Activated CD8-positive, alpha-beta memory T cell treated with anti-CD3 and anti-CD28 coated beads, Interleukin-2, amount 10 ng/mL, durations not matched to agents 7 days and 5 days (primary cell): ENCODE measurements around the gene TMEM187. TPM values are rescaled to one million over a fixed set of nuclear protein-coding genes. Genes with fewer than 3 reads are reported as not detected.

Source experiments
- ATAC-seq: fragments of 150-1000 bp; cut with Tn5 transposase; one replicate; pipeline ENCODE4 v1.10.0; 2021; ENCODE audit warnings: moderate library complexity
- CTCF ChIA-PET: fragments of 350-600 bp; sonication (Branson Sonifier 250); formaldehyde crosslinking; loops from one replicate; lab custom pipeline; 2021; ENCODE audit warnings: antibody characterized with exemption; lab: Charles Lee
- DNase-seq: peaks from one replicate; pipeline ENCODE4 v3.0.0-alpha.2; 2020
- H3K27ac Mint-ChIP-seq: one replicate; pipeline ENCODE4 v1.8.0; 2021; ENCODE audit warnings: mild to moderate bottlenecking, mixed read lengths
- H3K27me3 Mint-ChIP-seq: one replicate; pipeline ENCODE4 v1.8.0; 2021; ENCODE audit warnings: mixed read lengths
- H3K36me3 Mint-ChIP-seq: one replicate; pipeline ENCODE4 v1.8.0; 2021; ENCODE audit warnings: mild to moderate bottlenecking, mixed read lengths
- H3K4me1 Mint-ChIP-seq: one replicate; pipeline ENCODE4 v1.8.0; 2021; ENCODE audit warnings: mixed read lengths
- H3K4me3 Mint-ChIP-seq: one replicate; pipeline ENCODE4 v1.8.0; 2021; ENCODE audit warnings: mild to moderate bottlenecking, moderate library complexity, mixed read lengths
- H3K9me3 Mint-ChIP-seq: one replicate; pipeline ENCODE4 v1.8.0; 2022; ENCODE audit warnings: low read depth, mixed read lengths
- microRNA-seq: library from miRNA; unstranded; fragments of <30 nt; microRNA quantifications from one replicate; pipeline ENCODE4 v1.2.0, GENCODE V29; 2022
- total RNA-seq, 2 experiments: library from RNA; stranded (reverse); gene quantifications; one replicate each; pipeline ENCODE4 v1.2.3, GENCODE V29; 2021

The TMEM187 gene
- total RNA-seq, 2 experiments from 2014 or later = 8.6 to 10.7 TPM

- CTCF ChIA-PET = interaction anchor here (0.8 to 1.6 kb wide), 2 partner anchors 16 to 17 kb away, joined by 3 read pairs; no protein-coding TSS in a partner anchor
- H3K9me3 Mint-ChIP-seq = no peaks in the 10 kb centered on the region
Measured at GRCh38 chrX:154030266-154030665, 57.7 kb downstream of the TMEM187 start.

GRCh38 chrX:154030715-154031305, 58.3 kb downstream of the TMEM187 start:
- H3K27me3 Mint-ChIP-seq = no peaks in the 10 kb centered on the region
- H3K4me1 Mint-ChIP-seq = peaks cover 6% of the 10 kb centered on the region
- H3K27ac Mint-ChIP-seq = no peak overlapping the region
- H3K4me3 Mint-ChIP-seq = no peak overlapping the region
- DNase-seq (no peak), ATAC-seq (no peak)
- CTCF ChIA-PET = interaction anchor here (1.6 kb wide), 1 partner anchor 17 kb away, joined by 3 read pairs; no protein-coding TSS in a partner anchor
- no peaks in the 10 kb centered on the region for H3K9me3 Mint-ChIP-seq
- H3K36me3 Mint-ChIP-seq = peaks cover 15% of the 10 kb centered on the region

More at GRCh38 chrX:154030266-154030665, 57.7 kb downstream of the TMEM187 start:
- H3K4me1 Mint-ChIP-seq = peaks cover 6% of the 10 kb centered on the region
- ATAC-seq = no peak
- no peaks in the 10 kb centered on the region for H3K27me3 Mint-ChIP-seq
- peaks cover 15% of the 10 kb centered on the region for H3K36me3 Mint-ChIP-seq
- H3K27ac Mint-ChIP-seq = no peak overlapping the region
- no peak for DNase-seq
- H3K4me3 Mint-ChIP-seq = no peak overlapping the region

- Mint-ChIP-seq H3K9me3 (no peaks in the 10 kb centered on the region), H3K4me3 (no peak overlapping the region), H3K27me3 (no peaks in the 10 kb centered on the region), H3K36me3 (peaks cover 17% of the 10 kb centered on the region), H3K27ac (no peak overlapping the region), H3K4me1 (peaks cover 11% of the 10 kb centered on the region)
- no peak for ATAC-seq
- CTCF ChIA-PET = no interaction called here
- no peak for DNase-seq
Measured at GRCh38 chrX:154032160-154032559, 59.6 kb downstream of the TMEM187 start.

- Mint-ChIP-seq H3K36me3 (peaks cover 17% of the 10 kb centered on the region), H3K4me1 (peaks cover 13% of the 10 kb centered on the region), H3K9me3 (no peaks in the 10 kb centered on the region), H3K4me3 (no peak overlapping the region), H3K27me3 (no peaks in the 10 kb centered on the region), H3K27ac (no peak overlapping the region)
- CTCF ChIA-PET = interaction anchor here (1.5 kb wide), 1 partner anchor 19 kb away, joined by 4 read pairs; no protein-coding TSS in a partner anchor
- DNase-seq = no peak
- ATAC-seq = no peak
Measured at GRCh38 chrX:154032653-154033052, 60.1 kb downstream of the TMEM187 start.

Small RNA genes lying within 50 kb of the gene (microRNA-seq; reads per million reads assigned to microRNA genes)
- not detected for gene MIR3202-1
- not detected for gene MIR3202-2
- gene MIR718 = not detected

Other genes starting within 250 kb of the TMEM187 start
- gene BCAP31, start 248.4 kb upstream of the TMEM187 start, total RNA-seq = 100 to 1,000 TPM; 137 to 148 TPM
- 10 to 100 TPM; 10.7 to 18.3 TPM for gene ABCD1, start 247.9 kb upstream of the TMEM187 start, total RNA-seq
- under 1 TPM; 0.42 to 0.50 TPM for gene PLXNB3, start 208.5 kb upstream of the TMEM187 start, total RNA-seq
- not detected for gene SRPK3, start 191.7 kb upstream of the TMEM187 start, total RNA-seq
- 10 to 100 TPM; 69.4 to 72.0 TPM for gene IDH3G, start 178.4 kb upstream of the TMEM187 start, total RNA-seq
- gene SSR4, start 178.1 kb upstream of the TMEM187 start, total RNA-seq = 100 to 1,000 TPM; 190 to 191 TPM
- gene PDZD4, start 142.2 kb upstream of the TMEM187 start, total RNA-seq = under 1 TPM; 0.07 to 0.12 TPM
- gene L1CAM, start 86.6 kb upstream of the TMEM187 start, total RNA-seq = 1 to 10 TPM; 3.6 to 4.9 TPM
- gene AVPR2, start 68.1 kb upstream of the TMEM187 start, total RNA-seq = not detected
- gene ARHGAP4, start 46.5 kb upstream of the TMEM187 start, total RNA-seq = 100 to 1,000 TPM; 188 to 300 TPM
- 100 to 1,000 TPM in 1 of 2 experiments, 10 to 100 TPM in 1; 92.8 to 115 TPM for gene NAA10, start 37.7 kb upstream of the TMEM187 start, total RNA-seq
- 1 to 10 TPM; 6.8 to 7.5 TPM for gene RENBP, start 28.1 kb upstream of the TMEM187 start, total RNA-seq
- gene HCFC1, start 936 bp upstream of the TMEM187 start, total RNA-seq = 100 to 1,000 TPM; 136 to 138 TPM
- gene IRAK1, start 47.1 kb downstream of the TMEM187 start, total RNA-seq = 100 to 1,000 TPM; 127 to 148 TPM
- gene MECP2, start 125.0 kb downstream of the TMEM187 start, total RNA-seq = 10 to 100 TPM; 81.1 to 84.5 TPM
- not detected for gene OPN1LW, start 171.5 kb downstream of the TMEM187 start, total RNA-seq
- gene OPN1MW, start 209.8 kb downstream of the TMEM187 start, total RNA-seq = not detected
- not detected for gene OPN1MW2, start 247.0 kb downstream of the TMEM187 start, total RNA-seq